ENCODE measurements around the gene ADPRS. TPM values are rescaled to one million over a fixed set of nuclear protein-coding genes. Genes with fewer than 3 reads are reported as not detected.

Gene ADPRS
- total and polyA plus RNA-seq, 9 of the 15 experiments (the other 6 are each of a cell fraction or from before 2014, with no cell fraction given): 5.9 to 40.0 (median 27.4) TPM

GRCh38 chr1:36088577-36089392 is at the start of gene ADPRS (continued):
- TF ChIP-seq ZNF398 (CRISPR knock-in tag; IDR thresholded peaks at IDR 0.05) (no peak), POLR2AphosphoS5 (IDR thresholded peaks at IDR 0.05; ENCODE audit: control insufficient read depth, insufficient read depth, low read depth, low read length) (peak; percentile 84; the same call in 1 of the 2 replicates), SREBF1 (IDR thresholded peaks at IDR 0.05; ENCODE audit: borderline replicate concordance, low read depth, low read length) (no peak), BRCA1 (IDR thresholded peaks at IDR 0.05) (no peak), BRCA1 (CRISPR knock-in tag; IDR thresholded peaks at IDR 0.05) (no peak), U2AF2 (optimal IDR thresholded peaks at IDR 0.05; ENCODE audit: low read depth, low read length) (no peak), GABPA (tag; conservative IDR thresholded peaks at IDR 0.05; ENCODE audit: low read depth) (peak; percentile 100), FOXM1 (IDR thresholded peaks at IDR 0.05; ENCODE audit: low read depth) (no peak), FOXM1 (CRISPR knock-in tag; IDR thresholded peaks at IDR 0.05; ENCODE audit: low read depth) (no peak; the same call in 1 of the 2 replicates), RFX7 (CRISPR knock-in tag; IDR thresholded peaks at IDR 0.05) (no peak)
- TF ChIP-seq, protein P1, sequence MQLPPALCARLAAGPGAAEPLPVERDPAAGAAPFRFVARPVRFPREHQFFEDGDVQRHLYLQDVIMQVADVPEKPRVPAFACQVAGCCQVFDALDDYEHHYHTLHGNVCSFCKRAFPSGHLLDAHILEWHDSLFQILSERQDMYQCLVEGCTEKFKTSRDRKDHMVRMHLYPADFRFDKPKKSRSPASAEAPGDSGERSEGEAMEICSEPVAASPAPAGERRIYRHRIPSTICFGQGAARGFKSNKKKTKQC (CRISPR knock-in tag; IDR thresholded peaks at IDR 0.05): peak; percentile 94
- TF ChIP-seq, protein P2, sequence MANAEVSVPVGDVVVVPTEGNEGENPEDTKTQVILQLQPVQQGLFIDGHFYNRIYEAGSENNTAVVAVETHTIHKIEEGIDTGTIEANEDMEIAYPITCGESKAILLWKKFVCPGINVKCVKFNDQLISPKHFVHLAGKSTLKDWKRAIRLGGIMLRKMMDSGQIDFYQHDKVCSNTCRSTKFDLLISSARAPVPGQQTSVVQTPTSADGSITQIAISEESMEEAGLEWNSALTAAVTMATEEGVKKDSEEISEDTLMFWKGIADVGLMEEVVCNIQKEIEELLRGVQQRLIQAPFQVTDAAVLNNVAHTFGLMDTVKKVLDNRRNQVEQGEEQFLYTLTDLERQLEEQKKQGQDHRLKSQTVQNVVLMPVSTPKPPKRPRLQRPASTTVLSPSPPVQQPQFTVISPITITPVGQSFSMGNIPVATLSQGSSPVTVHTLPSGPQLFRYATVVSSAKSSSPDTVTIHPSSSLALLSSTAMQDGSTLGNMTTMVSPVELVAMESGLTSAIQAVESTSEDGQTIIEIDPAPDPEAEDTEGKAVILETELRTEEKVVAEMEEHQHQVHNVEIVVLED (CRISPR knock-in tag; IDR thresholded peaks at IDR 0.05): peak; percentile 81
- TF ChIP-seq, protein P3, sequence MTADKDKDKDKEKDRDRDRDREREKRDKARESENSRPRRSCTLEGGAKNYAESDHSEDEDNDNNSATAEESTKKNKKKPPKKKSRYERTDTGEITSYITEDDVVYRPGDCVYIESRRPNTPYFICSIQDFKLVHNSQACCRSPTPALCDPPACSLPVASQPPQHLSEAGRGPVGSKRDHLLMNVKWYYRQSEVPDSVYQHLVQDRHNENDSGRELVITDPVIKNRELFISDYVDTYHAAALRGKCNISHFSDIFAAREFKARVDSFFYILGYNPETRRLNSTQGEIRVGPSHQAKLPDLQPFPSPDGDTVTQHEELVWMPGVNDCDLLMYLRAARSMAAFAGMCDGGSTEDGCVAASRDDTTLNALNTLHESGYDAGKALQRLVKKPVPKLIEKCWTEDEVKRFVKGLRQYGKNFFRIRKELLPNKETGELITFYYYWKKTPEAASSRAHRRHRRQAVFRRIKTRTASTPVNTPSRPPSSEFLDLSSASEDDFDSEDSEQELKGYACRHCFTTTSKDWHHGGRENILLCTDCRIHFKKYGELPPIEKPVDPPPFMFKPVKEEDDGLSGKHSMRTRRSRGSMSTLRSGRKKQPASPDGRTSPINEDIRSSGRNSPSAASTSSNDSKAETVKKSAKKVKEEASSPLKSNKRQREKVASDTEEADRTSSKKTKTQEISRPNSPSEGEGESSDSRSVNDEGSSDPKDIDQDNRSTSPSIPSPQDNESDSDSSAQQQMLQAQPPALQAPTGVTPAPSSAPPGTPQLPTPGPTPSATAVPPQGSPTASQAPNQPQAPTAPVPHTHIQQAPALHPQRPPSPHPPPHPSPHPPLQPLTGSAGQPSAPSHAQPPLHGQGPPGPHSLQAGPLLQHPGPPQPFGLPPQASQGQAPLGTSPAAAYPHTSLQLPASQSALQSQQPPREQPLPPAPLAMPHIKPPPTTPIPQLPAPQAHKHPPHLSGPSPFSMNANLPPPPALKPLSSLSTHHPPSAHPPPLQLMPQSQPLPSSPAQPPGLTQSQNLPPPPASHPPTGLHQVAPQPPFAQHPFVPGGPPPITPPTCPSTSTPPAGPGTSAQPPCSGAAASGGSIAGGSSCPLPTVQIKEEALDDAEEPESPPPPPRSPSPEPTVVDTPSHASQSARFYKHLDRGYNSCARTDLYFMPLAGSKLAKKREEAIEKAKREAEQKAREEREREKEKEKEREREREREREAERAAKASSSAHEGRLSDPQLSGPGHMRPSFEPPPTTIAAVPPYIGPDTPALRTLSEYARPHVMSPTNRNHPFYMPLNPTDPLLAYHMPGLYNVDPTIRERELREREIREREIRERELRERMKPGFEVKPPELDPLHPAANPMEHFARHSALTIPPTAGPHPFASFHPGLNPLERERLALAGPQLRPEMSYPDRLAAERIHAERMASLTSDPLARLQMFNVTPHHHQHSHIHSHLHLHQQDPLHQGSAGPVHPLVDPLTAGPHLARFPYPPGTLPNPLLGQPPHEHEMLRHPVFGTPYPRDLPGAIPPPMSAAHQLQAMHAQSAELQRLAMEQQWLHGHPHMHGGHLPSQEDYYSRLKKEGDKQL (CRISPR knock-in tag; IDR thresholded peaks at IDR 0.05; ENCODE audit: borderline replicate concordance): no peak
- TF ChIP-seq, protein P4, sequence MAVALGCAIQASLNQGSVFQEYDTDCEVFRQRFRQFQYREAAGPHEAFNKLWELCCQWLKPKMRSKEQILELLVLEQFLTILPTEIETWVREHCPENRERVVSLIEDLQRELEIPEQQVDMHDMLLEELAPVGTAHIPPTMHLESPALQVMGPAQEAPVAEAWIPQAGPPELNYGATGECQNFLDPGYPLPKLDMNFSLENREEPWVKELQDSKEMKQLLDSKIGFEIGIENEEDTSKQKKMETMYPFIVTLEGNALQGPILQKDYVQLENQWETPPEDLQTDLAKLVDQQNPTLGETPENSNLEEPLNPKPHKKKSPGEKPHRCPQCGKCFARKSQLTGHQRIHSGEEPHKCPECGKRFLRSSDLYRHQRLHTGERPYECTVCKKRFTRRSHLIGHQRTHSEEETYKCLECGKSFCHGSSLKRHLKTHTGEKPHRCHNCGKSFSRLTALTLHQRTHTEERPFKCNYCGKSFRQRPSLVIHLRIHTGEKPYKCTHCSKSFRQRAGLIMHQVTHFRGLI (CRISPR knock-in tag; IDR thresholded peaks at IDR 0.05): no peak
